Measurements from ENCODE around the gene LRG1.

GRCh38 chr19:4533835-4534424, 5.9 kb downstream of the LRG1 start:
- TF ChIP-seq CTCF (IDR thresholded peaks at IDR 0.05; ENCODE audit: low read depth, low read length) (no peak), EZH2phosphoT487 (IDR thresholded peaks at IDR 0.05; ENCODE audit: low read depth) (no peak)

Data from OCI-LY3 (cell line).